ENCODE measurements around the gene SDK2.
"Not testable (repeated sequence)": the region's sequence is repeated elsewhere in the genome, so short reads cannot be mapped to it uniquely, and the experiment has no call there.

Gene SDK2

DNA sequence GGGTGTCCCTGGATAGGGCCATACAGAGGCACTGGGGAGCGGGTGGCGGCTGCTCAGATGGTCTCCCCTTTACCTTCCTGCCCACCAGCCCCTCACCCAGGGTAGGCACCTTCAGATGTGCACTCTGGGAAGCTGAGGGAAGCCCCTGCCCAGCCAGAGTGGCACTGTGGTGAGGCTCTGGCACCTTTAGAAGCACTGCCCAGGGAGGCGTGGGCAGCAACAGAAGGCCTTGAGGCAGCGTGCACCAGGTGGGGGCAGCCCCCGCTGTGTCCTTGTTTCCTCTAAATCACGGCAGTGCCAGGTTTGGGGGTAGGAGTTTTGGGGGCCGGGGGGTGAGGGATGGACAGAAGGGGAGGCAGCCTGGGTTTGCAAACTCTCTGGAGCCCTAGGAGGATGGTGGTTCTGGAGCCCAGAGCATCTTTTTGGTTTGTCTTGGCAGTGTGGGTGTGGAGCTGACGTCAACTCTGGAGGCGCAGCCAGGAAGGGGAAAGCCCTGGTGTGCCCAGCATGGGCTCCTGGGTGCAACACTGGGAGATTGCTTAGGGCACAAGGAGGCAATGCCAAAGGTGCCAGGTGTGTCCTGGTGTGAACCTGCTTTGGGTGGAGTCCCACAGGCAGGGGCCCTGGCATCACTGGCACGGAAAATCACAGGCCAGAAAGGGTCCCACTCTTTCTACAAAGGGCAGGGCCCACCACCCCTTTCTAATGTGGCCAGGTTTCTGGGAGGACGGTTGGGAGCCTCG is 309.3 kb downstream of the SDK2 start:
- no peak for DNase-seq

DNA sequence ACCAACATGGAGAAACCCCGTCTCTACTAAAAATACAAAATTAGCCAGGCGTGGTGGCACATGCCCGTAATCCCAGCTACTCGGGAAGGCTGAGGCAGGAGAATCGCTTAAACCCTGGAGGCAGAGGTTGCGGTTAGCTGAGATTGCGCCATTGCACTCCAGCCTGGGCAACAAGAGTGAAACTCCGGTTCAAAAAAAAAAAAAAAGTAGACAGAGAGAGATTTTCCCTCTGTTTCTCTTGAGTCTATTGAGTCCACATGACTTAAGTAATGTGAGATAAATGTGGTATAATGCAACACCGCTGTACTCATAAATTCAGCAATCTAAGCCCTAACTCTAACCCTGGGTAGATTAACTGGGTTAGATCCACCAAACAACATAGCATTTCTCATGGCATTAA is 310.8 kb downstream of the SDK2 start:
- not testable (repeated sequence) for DNase-seq

DNA sequence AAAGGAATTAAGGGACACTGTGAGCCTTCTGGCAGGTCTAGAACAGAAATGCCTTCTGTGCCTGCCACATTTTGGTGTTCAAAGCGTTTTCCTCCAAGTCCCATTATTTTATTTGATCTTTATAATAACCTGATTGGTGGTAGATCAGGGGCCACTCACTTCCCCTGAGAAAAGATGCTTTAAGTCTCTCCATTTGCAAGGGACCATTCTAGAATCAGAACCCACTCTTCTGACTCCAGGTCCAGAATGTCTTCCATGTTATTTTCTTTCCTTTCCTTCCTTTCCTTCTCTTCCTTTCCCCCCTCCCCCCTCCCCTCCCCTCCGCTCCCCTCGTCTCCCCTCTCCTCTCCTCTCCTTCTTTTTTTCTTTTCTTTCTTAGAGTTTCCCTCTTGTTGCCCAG is 313.2 kb downstream of the SDK2 start:
- no peak for DNase-seq

DNA sequence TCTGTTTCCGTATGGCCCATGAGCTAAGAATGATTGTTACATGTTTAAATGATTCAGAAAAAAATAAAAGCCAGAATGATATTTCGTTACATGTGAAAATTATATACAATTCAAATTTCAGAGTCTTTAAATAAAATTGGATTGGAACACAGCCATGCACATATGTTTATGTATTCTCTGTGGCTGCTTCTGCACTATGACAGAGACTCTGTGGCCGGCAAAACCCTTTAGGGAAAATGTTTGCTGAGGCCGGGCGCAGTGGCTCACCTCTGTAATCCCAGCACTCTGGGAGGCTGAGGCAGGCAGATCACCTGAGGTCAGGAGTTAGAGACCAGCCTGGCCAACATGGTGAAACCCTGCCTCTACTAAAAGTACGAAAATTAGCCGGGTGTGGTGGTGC is 316.6 kb downstream of the SDK2 start:
- no peak for DNase-seq

DNA sequence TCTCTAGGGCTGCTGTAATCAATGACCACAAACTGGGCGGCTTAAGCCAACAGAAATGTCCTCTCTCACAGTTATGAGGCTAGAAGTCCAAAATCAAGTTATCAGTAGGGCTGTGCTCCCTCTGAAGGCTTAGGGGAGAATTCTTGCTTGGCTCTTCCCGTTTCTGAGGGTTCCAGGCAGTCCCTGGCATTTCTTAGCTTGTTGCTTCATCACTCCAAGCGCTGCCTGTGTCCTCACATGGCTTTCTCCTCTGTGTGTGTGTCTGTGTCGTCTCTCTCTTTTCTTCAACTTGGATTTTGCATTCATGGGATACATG is 318.8 kb downstream of the SDK2 start:
- DNase-seq: no peak

DNA sequence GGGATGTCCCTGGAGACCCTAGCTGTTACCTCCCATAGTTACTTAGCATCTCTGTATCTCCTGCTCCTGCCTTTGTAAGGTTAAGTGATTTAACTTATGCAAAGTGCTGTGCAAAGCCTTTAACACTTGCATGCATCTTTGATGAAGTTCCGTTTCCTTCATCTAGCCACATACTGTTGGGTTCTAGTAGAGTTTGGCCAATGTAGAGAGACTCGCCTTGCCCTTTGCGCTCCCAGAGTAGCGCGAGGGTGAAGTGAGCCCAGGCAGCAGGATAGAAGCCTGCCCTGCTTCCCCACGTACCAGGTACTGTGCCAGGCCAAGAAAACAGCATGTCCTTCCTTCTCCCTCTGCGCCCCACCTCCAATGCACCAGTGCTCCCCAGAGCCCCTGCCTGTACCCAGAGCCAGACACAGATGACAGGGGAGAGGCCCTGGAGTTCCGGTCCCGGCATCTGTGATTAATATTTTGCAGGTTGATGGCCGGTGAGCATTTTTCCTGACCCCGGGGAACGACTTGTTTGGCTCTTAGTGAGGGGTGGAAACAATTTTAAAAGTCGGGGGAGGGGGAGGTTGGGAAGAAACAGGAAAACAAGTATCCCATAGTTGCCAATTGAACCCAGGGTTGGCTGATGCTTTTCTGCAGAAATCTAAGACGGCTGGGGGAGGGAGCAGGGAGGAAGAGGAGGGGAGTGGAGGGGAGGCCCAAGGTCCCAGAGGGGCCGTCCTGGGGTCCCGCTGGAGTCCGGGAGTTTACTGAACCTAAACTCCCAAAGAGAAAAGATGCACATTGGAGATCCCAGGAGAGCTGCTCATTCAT is 319.3 kb downstream of the SDK2 start:
- no peak for DNase-seq

DNA sequence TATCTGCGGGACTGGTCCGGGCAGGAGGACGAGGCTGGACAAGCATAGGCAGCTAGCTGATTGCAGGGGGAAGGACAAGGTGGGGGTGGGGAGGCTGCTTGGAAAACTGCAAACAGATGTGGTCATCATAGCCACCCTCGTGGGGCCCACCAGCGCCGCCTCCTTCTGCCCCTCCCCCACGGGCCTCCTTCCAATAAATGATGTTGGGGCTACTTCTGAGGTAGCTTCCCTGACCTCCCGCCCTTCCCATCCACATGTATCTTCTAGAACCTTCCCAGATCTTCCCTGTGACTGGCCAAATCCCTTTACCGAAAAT is 320.1 kb downstream of the SDK2 start:
- DNase-seq: peak; percentile 63

DNA sequence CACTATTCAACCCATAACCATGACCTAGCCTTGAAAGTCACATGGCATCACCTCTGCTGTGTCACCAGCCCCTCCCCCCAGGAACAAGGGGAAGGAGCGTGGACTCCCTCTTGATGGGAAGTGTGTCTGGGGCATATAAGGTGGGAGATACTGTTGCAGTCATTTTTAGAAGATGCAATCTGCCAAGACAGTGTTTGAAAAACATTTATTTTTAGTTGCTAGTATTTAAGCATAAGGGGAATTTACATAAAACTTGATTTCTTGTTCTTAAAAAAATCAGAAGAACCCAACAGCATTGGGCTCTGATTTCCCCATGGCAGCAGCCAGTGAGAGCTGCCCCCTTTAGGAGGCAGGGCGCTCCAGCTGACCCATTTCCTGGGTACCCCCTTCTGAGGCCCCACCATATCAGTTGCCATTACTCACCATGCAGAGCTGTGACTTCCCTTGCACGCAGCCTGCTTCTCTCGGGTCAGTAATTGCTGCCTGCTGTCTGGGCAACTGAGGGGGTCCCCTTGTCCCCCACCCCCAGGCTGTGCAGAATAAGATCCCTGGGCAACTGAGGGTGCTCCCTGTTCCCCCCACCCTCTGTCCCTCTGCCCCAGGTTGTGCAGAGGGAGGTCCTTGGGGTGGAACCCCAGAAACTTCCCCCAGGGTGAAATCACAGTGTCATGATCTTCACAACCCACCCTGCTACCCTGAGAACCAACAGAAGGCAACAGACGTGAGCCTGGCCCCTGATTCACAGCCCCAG is 320.7 kb downstream of the SDK2 start:
- peak; percentile 67 for DNase-seq

DNA sequence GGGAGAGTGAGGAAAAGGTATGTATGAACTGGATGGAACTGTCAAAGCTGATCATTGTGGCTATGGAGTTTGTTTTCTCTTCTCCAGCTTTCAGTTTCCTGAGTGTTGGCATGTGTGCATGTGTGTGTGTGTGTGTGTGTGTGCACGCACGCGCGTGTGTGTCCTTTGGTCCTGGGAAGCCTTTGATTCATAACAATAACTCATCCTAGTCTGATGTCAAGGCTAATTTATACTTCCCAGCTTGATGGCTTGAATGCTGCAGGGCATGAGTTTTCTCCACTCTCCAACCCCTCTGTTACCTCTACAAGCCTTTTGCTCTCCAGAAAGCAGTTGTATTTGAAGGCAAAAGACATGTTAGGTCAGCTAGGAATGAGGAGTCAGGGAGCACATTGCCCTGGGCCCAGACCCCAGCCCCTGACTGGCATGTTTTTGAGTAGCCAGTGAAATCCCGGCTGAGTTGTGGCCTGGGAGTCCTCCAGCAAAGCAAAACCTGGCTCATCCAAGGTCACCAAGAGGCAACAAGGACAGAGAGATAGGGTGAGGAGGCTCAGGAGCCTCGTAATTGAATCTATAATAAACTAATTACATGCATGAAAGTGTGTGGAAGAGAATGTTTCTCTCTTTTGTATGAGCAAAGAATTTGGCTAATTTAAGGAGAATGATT is 323.5 kb downstream of the SDK2 start:
- peak; percentile 85 for DNase-seq

DNA sequence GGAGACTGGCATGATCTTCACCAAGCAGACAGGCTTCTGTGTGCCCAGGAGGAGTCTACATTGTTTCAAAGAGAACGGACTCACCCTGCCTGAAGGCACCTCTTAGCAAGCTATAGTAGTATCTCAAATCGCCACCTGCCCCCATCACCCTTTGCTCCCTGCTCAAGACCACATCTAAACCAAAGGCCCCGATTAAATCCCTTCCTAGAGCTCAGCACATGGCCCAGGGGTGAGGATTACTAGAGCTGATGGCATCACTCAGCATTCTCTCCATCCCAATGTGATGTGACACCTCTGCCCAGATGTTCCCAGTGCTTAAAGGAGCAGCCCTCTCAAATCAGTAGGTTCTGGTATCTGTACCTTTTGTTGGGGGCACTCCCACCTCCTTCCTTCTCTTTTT is 324.5 kb downstream of the SDK2 start:
- no peak for DNase-seq

DNA sequence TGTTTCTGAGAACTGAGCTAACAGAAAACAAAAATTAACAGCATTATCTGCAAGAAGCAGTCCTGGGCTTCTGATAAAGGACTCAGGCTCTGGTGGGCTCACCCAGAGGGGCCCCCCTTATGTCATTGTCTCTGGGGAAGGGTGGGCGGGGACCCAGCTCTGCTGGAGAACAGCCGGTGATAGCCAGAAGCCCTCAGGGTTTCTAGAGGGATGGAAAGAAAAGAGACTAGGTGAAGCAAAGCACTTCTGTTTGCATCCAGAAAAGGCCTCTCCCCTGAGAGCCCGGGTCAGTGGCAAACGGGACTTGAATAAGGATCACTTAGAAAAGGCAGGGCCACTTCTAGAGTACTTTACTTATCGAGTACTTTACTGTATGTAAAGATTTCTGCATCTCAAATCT is 325.4 kb downstream of the SDK2 start:
- DNase-seq: no peak

DNA sequence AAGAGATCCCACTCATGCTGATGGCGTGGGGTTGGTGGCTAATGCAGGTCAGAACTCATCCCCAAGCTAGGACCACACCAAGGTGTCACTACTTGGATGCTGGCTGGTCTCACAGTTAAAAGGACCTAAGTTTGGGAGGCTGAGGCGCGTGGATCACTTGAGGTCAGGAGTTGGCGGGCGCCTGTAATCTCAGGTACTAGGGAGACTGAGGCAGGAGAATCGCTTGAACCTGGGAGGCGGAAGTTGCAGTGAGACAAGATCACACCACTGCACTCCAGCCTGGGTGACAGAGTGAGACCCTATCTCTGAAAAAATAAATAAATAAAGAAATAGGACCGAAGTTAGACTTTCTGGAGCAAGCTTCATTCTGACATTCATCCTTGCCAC is 325.8 kb downstream of the SDK2 start:
- DNase-seq: no peak

DNA sequence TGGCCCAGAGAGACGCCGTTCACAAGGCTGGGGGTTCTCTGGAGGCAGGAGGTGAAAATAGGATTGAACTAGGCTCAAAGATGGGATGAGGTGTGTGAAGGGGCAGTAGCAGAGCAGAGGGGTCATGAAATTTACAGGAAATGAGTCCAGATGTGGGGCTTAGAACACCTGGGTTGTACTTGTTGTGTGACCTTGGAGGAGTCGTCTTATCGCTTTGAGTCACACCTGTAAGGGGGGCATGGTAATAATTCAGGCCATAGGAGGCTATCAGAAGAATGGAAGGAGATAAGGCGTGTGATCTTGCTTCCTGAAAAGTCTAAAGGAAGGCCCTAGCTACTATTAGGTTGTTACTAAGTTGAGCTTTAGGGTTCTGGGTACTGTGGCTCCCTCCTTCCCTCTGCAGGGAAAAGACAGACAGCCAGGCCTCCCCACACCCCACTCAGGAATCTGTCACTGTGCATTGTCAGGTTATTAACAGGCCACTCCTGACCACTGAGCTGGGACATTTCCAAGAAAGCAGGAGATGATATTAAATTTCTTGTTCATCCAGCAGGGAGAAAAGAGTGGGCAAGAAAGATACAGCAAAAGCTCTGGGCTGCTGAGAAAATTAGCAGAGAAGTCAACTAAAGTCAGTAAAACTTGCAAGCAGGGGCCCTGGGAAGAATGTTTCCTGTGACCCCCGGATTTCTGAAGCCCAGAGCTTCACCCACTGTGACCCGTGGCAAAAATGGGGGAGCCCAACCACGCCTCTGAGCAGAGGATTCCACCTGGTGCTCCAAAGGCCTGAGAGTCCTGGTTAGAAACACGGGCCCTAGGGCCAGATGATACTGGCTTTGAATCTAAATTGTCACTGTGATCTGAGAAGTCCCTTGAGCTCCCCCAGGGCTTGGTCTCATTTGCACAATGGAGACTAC is 326.5 kb downstream of the SDK2 start:
- no peak for DNase-seq

DNA sequence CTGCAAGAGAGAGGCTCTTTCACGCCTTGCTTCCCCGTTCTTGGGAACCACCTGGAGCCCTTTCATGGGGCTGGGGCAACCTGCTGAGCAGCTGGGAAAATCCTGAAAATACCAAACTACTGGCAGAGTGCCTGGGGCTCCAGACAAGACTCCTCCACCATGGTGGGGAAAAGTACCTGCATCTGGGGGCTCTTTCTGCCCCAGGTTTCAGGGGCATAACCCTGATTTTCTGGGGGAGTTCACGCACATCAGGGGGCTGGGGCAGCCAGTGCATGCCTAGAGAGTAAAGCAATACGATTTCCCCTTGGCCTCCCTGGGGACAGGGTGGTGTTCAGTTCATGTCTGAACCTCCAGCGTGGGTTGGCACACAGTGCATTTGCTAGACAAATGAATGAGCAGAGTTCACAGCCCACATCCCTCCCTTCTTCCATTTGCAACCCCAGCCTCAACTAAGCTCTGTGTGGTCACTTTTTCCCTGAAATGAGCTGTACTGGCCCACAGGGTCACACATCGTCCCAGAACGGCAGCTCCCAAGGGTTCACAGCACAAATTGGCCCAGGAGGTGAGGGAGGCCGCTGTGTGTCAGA is 327.2 kb downstream of the SDK2 start:
- DNase-seq: no peak

DNA sequence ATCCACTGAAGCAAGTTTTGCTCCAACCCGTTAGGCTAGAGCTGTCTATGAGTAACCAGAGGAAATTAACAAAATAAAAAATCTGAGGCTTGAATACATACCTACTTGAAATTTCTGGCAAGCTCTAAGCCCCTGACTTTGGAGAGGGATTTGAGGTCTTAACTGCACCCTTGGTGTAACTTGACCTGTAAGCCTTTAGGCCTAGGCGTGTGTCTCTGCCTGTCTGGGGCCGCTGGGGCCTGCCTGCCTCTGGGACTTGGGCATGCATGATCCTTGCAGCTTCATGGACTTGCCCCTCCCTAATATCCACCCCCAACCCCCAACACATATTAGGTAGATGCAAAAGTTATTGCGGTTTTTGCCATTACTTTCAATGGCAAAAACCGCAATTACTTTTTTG is 328.8 kb downstream of the SDK2 start:
- DNase-seq: no peak

DNA sequence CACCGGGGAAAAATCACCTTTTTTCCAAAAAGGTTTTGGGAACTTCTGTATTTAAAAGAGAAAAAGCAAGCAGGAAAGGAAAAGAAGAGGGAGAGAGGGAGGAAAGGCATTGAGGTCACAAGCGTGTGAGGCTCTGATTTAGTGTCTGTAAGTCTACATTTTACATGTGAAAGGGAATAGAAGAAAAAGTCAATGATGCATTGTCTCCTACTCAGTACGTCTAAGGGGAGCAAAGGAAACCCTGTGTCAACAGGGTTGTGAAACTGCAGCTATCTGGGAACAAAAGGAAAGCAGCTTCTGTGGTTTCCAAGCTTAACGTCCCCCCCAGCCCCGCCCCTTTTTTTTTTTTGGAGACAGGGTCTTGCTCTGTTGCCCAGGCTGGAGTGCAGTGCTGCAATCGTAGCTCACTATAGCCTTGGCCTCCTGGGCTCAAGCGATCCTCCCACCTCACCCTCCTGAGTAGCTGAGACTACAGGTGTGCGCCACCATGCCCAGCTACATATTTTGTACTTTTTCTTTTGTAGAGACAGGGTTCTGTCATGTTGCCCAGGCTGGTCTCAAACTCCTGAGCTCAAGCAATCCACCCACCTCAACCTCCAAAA is 330.6 kb downstream of the SDK2 start:
- DNase-seq: no peak

DNA sequence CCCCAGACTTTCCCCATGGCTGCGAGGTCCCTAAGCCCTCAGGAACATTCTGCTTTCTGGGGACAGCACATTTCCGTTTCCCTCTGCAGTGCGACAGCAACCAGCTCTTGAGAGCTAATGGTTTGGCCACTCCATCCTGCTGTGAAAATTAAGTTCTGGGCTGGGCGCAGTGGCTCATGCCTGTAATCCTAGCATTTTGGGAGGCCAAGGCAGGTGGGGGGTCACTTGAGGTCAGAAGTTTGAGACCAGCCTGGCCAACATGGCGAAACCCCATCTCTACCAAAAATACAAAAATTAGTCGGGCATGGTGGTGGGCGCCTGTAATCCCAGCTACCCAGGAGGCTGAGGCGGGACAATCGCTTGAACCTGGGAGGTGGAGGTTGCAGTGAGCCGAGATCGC is 331.4 kb downstream of the SDK2 start:
- DNase-seq: not testable (repeated sequence)

DNA sequence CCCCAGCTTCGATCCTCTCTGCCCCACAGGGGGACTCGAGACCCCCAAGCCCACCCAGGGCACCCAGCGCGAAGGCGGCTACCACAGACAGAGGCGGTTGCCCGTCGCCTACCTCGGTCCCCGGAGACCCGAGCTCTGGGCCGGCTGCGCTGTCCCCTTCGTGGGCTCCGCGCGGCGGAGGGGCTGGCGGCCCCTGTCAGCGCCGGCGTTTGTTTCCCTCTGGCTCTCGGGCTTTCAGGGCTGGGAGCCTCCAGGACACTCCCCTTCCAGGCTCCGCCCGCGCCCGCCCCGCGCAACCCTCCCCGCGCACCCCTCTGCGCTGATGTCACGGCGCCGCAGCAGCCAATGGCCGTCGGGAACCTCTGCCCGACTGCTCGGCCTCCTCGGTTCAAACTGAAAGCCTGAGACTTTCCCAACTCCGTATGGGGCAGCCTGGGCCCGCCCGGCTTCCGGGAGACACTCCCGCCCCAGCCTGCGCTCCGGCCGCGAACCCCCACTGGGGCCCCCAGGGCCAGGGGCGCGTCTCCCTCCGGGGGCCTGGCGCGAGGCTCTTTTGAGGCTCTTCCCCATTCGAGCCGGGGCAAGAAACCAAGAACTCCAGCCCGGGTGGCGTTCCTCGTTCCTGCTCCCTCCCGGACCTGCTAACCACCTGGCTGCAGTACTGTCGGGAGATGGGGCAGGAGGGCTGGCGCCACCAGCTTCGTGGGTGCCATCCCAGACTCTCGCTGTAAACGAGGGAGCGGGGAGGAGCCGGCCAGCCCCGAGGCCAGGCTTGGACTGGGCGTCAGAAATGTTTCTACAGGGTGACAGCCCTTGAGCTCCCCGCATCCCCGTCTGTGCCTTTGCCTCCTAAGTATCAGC is 332.2 kb downstream of the SDK2 start, which contains the start of gene CDC42EP4:
Gene CDC42EP4, minus strand, starts transcription at position 221 of the 861 bp plus-strand sequence. CDS start 25,501 bp downstream, outside the sequence.
- peak; percentile 97 for DNase-seq

DNA sequence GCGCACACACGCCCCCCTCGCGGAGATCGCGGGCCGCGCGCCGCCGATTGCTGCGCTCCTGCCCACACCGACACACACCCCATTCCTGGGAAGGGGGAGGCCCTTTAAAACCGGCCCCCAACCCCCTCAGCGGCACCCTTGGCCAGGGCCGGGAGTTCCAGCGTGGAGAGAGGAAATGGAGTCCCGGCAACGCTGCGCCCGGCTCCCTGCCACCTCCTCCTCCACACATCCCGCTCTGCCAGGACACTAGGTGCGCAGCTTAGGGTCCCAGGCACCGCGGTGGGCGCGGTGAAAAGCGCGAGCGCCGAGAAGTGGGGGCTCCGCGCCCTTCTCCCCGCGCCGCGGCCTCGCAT is 332.8 kb downstream of the SDK2 start:
- DNase-seq: no peak
